HG03039 (cell line): ENCODE data around the gene MTIF2.
"Not testable (repeated sequence)": the region's sequence is repeated elsewhere in the genome, so short reads cannot be mapped to it uniquely, and the experiment has no call there.

Experiments
- ATAC-seq: cut with Tn5 transposase; IDR thresholded peaks from one replicate; pipeline ENCODE4 v1.9.1; 2021; ENCODE audit warnings: mild to moderate bottlenecking, moderate library complexity; ENCODE audit not compliant: unreplicated experiment

The MTIF2 gene, protein sequence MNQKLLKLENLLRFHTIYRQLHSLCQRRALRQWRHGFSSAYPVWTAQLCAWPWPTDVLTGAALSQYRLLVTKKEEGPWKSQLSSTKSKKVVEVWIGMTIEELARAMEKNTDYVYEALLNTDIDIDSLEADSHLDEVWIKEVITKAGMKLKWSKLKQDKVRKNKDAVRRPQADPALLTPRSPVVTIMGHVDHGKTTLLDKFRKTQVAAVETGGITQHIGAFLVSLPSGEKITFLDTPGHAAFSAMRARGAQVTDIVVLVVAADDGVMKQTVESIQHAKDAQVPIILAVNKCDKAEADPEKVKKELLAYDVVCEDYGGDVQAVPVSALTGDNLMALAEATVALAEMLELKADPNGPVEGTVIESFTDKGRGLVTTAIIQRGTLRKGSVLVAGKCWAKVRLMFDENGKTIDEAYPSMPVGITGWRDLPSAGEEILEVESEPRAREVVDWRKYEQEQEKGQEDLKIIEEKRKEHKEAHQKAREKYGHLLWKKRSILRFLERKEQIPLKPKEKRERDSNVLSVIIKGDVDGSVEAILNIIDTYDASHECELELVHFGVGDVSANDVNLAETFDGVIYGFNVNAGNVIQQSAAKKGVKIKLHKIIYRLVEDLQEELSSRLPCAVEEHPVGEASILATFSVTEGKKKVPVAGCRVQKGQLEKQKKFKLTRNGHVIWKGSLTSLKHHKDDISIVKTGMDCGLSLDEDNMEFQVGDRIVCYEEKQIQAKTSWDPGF

DNA sequence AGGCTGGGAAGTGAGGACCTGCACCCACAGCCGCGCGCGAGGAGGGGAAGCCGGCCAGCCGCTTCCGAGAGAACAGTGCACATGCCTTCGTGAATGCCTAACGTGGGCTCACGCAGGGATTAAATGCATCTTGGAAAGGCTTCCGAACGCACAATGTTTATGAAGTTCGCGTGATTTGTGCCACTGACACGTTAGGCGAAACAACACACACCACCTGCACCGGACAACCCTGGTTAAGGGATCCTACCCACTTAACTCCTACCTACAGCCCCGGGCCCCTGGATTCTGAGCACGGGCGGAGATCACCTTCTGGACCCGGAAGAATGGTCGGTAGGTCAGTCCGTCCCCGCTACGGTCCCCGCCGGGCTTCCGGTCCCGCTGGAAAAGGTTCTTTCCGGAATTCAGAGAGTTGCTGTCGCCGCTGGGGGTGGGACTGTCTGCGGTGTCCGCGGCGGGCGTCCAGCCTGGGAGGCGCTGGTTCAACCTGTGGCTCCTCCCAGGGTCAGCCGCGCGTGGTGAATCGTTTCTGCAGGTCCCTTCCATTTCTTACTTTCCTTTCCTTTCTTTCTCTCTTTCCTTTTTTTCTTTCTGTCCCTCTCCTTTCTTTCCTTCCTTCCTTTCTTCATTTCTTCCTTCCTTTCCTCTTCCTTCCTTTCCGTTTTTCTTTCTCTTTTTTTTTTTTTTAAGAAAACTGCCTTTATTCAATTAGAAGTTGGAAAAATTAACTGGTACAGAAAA, at the start of gene MTIF2:
TSS of gene MTIF2 (minus strand) at position 325 of the 738 bp plus-strand sequence. CDS start 5,373 bp downstream, outside the sequence.
- peak; percentile 97 for ATAC-seq

DNA sequence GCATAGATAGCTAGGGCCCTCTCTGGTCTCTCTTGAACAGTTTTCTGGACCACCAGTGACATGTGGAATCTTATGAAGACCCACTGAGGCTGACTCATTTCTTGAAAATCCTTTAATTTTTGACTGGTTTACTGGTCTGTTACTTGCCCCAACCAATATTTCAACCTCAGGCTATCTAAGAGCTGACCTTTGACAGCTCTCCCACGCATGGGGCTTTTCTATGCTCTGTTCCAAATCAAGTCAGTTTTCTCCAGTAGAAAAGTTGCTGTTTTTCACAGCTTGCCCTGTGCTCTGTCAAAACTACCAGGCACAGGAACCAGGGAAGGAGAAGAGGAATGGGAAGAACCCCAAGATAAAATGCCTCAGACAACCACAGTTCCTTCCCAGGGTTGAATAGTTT, 46.0 kb upstream of the MTIF2 start:
- no peak for ATAC-seq

DNA sequence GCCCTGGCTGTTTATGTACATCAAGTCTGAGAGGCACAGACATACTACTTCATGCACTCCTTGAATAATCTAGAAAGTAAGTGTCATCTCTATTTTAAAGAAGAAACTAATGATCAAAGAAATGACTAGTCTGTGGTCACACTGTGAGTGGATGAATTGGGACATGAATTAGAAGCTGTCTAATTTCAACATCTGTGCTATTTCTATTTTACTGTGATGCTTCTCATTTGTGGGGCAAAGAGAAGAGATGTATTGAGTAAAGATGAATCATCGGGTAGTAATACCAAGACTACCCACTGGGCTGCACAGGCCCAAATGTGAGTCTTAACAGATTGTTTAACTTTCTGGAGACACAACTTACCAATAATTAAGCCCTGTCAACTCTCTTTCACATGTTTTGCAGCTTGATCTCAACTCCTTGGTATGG, 42.4 kb upstream of the MTIF2 start:
- ATAC-seq, result peak; percentile 95

DNA sequence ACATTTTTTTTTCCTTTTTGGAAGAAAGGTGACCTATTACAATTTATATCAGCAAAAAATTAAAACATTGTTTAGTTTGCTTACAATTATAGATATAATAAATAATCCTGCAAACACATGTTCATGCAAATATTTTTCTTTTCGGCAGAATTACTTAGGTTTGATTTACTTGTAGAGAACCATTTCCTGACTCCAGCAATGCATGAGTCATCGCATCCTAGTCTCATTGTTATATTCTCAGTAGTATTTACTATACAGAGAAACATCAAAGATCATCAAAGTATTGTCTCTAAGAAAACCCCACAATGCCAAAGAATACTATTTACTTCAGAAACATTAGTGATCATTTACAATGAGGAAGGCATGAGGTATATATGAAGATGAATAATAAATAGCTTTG, 40.4 kb upstream of the MTIF2 start:
- no peak for ATAC-seq

DNA sequence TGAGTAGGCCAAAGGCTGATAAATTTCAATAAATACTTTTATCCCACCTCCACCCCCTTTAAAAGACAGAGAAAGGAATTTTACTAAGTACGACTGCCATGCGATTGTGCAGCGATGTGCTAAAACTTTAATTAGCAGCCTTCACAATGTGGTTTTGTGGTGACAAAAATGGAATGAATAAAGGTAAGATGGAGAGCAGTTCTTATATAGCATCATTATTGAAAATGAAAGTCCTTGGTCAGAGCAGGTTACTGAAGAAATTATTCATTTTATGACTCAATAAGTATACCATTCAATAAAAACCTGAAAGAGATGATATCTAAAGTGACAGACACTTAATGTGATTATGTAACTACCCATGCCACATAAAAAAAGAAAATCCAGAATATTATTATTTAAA, 33.2 kb upstream of the MTIF2 start:
- peak; percentile 82 for ATAC-seq

DNA sequence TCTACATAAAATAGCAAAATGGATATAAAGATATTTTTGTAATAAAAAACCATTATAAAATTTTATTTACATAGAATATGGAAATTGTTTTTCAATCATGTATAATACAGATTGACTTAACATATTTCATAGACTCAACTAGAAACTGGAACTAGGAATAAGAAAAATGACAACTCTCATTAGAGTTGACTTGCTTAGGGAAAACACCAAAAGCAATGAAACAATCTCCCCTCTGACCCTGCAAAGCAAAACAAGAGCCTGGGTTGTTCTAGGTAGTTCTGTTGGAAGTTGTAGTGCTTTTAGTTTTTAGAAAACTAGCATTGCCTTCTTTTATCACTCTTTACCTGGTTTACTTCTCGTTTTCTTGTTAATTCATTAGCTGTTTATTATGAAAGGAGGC, 32.2 kb upstream of the MTIF2 start:
- no peak for ATAC-seq

DNA sequence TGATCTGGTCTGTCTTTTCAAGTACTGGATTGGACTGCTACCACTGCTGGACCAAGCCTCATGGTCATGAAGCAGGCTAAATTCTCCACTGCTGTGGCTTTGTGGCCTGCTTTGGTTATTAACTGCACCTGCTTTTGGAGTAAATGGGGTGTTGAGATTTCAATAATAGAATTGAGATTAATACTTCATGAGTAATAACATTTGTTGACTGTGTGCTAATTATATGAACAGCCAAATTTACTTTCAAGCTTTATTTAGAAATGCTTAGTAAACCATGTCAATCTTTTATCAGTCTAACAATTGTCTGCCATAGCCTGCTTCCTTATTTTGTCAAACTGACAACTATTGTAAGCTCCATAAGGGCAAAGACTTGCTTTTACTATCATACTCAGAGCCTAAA, 27.4 kb upstream of the MTIF2 start:
- ATAC-seq, result peak; percentile 53

DNA sequence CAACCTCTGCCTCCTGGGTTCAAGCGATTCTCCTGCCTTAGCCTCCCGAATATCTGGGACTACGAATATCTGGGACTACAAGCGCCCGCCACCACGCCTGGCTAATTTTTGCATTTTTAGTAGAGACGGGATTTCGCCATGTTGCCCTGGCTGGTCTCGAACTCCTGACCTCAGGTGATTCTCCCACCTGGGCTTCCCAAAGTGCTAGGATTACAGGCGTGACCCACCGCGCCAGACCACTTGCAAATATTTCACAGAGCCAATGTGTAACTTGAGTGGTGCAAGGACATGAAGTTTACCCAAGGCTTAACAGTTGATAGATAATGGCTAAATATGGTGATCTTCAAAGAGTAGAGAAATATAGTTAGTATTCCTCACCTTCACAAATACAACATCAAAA, 14.1 kb upstream of the MTIF2 start:
- ATAC-seq, result no peak

DNA sequence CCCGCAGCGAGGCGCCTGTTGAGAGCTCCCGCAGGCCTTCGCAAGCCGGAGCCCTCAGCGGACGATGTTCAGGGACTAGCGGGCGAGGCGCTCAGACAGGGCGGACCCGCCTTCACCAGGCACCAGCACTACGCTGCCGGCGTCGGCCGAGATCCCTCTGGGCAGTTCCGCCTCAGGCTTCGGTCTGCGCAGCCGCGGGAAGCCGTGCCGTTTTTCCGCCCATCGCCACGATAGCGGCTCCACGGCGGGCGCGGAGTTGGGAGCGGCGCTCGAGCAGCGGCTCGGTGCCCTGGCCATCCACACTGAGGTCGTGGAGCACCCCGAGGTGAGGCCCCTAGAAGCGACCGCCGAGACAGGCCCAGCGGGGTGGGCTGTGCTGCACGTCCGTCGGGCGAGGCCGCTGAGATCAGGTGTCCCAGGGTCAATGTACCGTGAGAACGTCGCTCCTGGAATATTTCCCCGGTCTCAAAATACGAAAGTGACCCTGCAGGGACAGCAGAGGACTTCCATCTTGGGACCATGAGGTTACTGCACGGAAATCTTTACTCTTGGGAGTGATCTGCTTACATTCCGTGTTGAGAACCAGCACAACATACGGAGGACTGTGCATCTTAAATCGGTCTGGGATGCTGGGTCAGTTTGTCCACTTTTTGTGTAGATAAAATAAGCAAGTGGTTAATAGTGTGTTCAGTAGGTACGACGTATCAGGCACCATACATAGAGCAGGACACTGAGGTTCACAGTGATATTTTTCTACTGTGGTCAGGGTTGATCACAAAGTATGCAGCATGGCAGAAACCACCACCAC, 13.3 kb upstream of the MTIF2 start:
- ATAC-seq, result peak; percentile 98

DNA sequence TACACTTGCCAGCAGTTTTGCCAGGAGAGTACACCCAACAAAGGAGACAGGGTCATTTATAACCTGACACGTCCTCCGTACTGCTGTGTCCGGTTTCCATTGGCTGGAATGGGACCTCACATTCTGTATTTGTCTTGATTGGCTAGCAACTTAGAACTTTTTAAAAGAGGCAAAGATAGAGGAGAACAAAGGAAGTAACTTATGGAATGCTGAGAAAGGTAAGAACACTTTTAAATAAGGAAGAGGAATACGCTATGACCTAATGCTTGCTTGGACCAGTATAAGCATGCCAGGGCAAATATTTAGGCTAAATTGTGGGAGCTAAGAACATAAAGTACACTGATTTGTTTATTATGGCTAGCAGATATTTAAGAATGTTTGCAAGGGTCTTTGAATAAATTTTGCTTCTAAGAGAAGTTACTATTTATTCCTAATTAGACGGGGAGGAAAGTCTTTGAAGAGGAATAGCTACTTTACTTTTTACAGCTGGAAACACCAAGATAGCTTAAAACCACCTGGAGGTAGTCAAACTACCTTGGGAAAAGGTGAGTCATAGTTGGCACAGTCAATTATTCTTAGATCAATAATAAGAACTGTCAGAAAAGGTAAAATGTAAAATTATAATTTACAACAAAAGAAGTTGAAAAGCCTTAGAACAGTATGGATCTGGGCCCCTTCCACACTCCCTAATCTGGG, 12.0 kb upstream of the MTIF2 start:
- not testable (repeated sequence) for ATAC-seq

DNA sequence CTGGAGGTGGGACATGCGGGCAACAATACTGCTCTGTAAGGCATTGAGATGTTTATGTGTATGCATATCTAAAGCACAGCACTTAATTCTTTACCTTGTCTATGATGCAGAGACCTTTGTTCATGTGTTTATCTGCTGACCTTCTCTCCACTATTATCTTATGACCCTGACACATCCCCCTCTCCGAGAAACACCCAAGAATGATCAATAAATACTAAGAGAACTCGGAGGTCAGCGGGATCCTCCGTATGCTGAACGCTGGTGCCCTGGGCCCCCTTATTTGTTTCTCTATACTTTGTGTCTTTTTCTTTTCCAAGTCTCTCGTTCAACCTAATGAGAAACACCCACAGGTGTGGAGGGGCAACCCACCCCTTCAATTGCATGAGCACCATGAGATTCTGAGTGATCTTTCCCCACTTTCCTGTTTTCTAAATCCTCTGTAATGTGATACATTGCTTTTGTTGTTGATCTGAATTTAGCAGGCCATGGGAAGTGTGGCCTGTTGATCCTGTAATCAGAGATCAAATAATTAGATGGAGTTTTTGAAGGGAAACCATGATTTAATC, 10.9 kb upstream of the MTIF2 start:
- not testable (repeated sequence) for ATAC-seq

DNA sequence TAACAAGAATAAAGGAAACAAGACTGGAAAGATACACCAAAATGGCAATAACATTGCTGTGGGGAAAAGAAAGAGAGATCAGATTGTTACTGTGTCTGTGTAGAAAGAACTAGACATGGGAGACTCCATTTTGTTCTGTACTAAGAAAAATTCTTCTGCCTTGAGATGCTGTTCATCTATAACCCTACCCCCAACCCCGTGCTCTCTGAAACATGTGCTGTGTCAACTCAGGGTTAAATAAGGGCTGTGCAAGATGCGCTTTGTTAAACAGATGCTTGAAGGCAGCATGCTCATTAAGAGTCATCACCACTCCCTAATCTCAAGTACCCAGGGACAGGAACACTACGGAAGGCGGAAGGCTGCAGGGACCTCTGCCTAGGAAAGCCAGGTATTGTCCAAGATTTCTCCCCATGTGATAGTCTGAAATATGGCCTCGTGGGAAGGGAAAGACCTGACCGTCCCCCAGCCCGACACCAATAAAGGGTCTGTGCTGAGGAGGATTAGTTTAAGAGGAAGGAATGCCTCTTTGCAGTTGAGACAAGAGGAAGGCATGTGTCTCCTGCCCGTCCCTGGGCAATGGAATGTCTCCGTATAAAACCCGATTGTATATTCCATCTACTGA, 10.3 kb upstream of the MTIF2 start:
- not testable (repeated sequence) for ATAC-seq

DNA sequence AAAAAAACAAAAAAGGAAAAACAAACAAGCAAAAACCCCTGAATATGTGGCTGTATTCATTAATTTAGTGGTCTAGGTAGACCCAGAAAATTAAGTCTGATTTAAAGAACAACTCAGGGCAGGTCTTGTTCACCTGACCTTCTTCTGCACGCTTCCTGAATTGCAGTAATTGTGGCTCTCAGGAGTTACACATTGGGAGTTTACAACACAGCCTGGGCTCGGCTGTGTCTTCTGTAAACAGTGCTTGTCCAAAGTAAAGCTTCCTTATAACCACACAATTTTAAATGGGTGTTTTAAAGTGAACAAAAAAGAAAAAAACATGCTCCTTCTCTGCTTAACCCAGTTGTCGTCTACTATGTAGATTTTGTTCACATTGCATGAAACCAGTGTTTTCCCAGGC, 8.3 kb upstream of the MTIF2 start:
- ATAC-seq, result no peak

DNA sequence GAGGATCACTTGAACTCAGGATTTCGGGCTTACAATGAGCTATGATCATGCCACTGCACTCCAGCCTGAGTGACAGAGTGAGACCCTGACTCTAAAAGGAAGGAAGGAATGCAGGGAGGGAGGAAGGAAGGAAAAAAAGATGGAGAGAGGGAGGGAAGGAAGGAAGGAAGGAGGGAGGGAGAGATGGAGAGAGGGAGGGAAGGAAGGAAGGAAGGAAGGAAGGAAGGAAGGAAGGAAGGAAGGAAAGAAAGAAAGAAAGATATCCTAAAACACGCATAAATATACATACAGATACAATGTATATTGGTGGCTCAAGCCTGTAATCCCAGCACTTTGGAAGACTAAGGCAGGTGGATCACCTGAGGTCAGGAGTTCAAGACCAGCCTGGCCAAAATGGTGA, 5.3 kb upstream of the MTIF2 start:
- not testable (repeated sequence) for ATAC-seq

DNA sequence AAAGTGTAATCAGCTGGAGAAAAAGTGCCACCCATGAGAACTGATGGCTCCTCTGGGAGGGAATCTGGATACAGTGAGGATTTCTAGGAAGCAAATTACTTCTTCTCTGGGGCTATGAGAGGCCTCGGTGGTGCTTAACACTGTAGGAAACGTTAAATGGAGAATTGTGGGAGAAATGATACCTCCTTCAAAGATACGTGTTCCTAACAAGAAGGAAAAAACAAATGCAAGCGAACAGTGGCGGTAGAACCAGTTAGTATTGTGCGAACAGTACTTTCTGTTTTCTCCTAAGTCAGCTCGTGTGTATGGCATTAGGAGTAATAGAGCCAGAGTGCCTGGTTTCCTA, 587 bp upstream of the MTIF2 start:
- ATAC-seq, result no peak

DNA sequence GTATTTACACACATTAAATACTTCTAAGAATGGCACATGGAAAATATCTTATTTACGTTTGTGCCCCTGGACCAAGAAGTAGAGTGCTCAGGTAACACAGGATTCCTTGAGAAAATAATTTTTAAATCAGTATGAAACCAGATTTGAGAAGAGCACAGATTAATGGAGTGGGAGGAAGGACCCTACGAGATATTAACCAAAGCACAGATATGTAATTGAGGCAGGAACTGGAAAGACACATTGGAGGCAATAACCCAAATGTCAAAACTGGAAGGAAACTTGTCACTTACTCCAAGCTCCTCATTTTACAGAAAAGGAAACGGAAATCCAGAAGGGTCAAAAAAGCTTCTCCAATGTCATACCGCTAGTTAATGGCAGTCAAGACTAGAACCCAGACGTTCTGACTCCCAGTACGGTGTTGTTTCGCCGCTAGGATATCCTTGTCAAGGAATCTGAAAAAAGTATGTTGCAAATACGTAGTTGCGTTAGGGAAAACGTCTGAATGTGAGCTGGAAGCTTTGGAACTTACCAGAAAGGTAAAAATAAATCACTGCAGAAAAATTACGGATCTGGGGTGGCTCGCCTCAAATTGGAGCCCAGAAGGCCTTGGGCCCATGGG, 634 bp downstream of the MTIF2 start:
- ATAC-seq, result no peak

DNA sequence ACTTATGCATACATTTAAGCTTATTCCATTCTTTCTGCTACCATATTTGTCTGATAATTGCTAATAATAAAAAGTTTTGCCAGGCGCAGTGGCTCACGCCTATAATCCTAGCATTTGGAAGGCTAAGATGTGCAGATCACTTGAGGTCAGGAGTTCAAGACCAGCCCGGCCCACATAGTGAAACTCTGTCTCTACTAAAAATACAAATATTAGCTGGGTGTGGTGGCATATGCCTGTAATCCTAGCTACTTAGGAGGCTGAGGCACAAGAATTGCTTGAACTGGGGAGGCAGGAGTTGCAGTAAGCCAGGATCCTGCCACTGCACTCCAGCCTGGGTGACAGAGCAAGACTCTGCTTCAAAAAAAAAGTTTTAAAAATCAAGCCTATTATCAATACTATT, 9.4 kb downstream of the MTIF2 start:
- not testable (repeated sequence) for ATAC-seq

DNA sequence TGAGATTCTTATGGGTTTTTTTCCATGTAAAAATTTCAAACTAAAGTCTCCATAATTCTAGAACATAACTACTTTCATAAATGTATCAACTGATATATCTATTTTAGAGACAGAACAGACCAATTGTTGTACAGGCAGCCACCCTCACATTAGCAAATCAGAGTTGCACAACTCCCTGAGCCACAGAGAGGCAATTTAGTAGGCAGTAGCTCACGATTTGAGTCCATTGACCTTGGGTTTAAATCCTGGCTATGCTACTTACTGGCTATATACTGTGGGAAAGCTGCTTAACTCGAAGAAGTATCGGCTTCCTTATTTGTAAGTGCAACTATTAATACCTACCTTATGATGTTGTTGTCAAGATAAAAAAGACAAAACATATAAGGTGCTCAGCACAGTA, 16.2 kb downstream of the MTIF2 start:
- no peak for ATAC-seq

DNA sequence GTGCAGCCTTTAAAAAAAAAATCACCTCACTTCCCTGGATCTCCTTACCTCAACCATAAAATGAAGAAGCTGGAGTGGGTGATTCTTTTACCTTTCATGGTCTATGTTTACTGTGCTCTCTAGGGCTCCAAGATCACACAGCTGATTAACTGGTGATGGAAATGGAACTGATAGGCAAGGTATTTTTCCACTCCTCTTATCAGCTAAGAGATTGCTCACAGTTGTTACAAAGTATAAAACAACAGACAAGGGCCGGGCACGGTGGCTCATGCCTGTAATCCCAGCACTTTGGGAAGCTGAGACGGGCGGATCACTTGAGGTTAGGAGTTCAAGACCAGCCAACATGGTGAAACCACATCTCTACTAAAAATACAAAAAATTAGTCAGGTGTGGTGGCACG, 22.0 kb downstream of the MTIF2 start:
- no peak for ATAC-seq
